ENCODE results near the gene SLC25A39. TPM values are rescaled to one million over a fixed set of nuclear protein-coding genes. Genes with fewer than 3 reads are reported as not detected.

The SLC25A39 gene
- total and polyA plus RNA-seq, 9 of the 15 experiments (the other 6 are each of a cell fraction or from before 2014, with no cell fraction given), result 4.8 to 267 (median 140) TPM

- FAIRE-seq, result no peak
- POLR2A ChIA-PET, result interaction anchor here (2.4 kb wide), 1 partner anchor 8 kb away, joined by 15 read pairs; no protein-coding TSS in a partner anchor
- Histone ChIP-seq H3K36me3 (ENCODE audit: control insufficient read depth, insufficient read depth, low read length) (peaks cover 5% of the 10 kb centered on the region; the same call in 1 of the 3 replicates), H3K4me2 (ENCODE audit: insufficient read depth, low read length) (no peak overlapping the region), H2AFZ (ENCODE audit: low read depth, low read length) (no peak overlapping the region), H3K9me3 (replicated peaks; ENCODE audit: control insufficient read depth, insufficient read depth, low read depth, low read length) (no peaks in the 10 kb centered on the region), H4K20me1 (replicated peaks; ENCODE audit: control insufficient read depth, insufficient read depth, low read length) (no peaks in the 10 kb centered on the region), H3K9ac (ENCODE audit: insufficient read depth in 1 of 2, low read depth in 2 of 2, low read length in 2 of 2) (no peak overlapping the region), H3K4me1 (replicated peaks in 1 of 2; ENCODE audit: control insufficient read depth in 2 of 2, insufficient read depth in 2 of 2, low read length in 2 of 2) (peaks cover 0 to 45% of the 10 kb centered on the region in 2 experiments; a peak in 2 of 5 replicates), H3K4me3 (no peak overlapping the region), H3K79me2 (ENCODE audit: control insufficient read depth, insufficient read depth, low read length) (no peaks in the 10 kb centered on the region), H3K27ac (ENCODE audit: extremely low read depth, low read depth, low read length) (no peak overlapping the region), H3K27me3 (ENCODE audit: control insufficient read depth in 2 of 2, insufficient read depth in 2 of 2, low read length in 2 of 2) (no peaks in the 10 kb centered on the region), H3K9me1 (ENCODE audit: control insufficient read depth, insufficient read depth, low read length) (no peaks in the 10 kb centered on the region)
- intact Hi-C loops (cut with micrococcal nuclease) (no loop called here), in situ Hi-C loops (cut with MboI) (no loop called here)
- ATAC-seq, result no peak
- DNase-seq (ENCODE audit: extremely low read depth in 1 of 4, low spot score in 3 of 4), result peak in 2 of 4 experiments; percentile 19 to 23
- CTCF ChIA-PET (ENCODE audit: low intra/inter-chr PET ratio), result no interaction called here
- 85% methylated on average over 15 of the region's 22 CpGs for WGBS (ENCODE audit: insufficient coverage, low coverage, missing lambda C conversion rate)
- no TSS peak for BruUV-seq (replicated peaks)
- no peak for TF ChIP-seq ESRRA (IDR thresholded peaks at IDR 0.05; ENCODE audit: borderline replicate concordance, low read depth)
- TF ChIP-seq ZBTB40 (IDR thresholded peaks at IDR 0.05), result peak; percentile 75
- TF ChIP-seq ZBTB40 (CRISPR knock-in tag; IDR thresholded peaks at IDR 0.05), result peak; percentile 59
Measured at GRCh38 chr17:44352828-44353671, 28.4 kb upstream of the SLC25A39 start.
